ENCODE measurements around the gene C19orf44. TPM values are rescaled to one million over a fixed set of nuclear protein-coding genes. Genes with fewer than 3 reads are reported as not detected.
A peak's percentile ranks its signal among the peaks of the same experiment; 100 is the strongest.
"Not testable (repeated sequence)": the region's sequence is repeated elsewhere in the genome, so short reads cannot be mapped to it uniquely, and the experiment has no call there.

C19orf44 gene
- total RNA-seq, 3 donors from 2014 or later (not counting 1 experiment from before 2014, with no cell fraction given) = 1.2 to 2.8 (median 1.4) TPM

GRCh38 chr19:16463341-16463990 lies 32.7 kb upstream of the C19orf44 start:
- peak overlapping the region; percentile 81 for H3K4me3 Mint-ChIP-seq
- Histone ChIP-seq H3K4me1 (ENCODE audit: control insufficient read depth, insufficient read depth, low read length) (peaks cover 51% of the 10 kb centered on the region), H3K9me3 (ENCODE audit: control insufficient read depth, insufficient read depth, low read length) (no peaks in the 10 kb centered on the region), H3K4me3 (ENCODE audit: low read length) (no peak overlapping the region), H3K36me3 (ENCODE audit: control insufficient read depth, insufficient read depth, low read length) (no peaks in the 10 kb centered on the region), H3K27me3 (ENCODE audit: control insufficient read depth, insufficient read depth, low read length) (no peaks in the 10 kb centered on the region), H3K27ac (ENCODE audit: low read length) (no peak overlapping the region)
- peaks cover 68 to 81% of the 10 kb centered on the region in 2 donors for H3K4me1 Mint-ChIP-seq
- no peaks in the 10 kb centered on the region for H3K36me3 Mint-ChIP-seq
- no peak for TF ChIP-seq CTCF (IDR thresholded peaks at IDR 0.05)
- H3K27ac Mint-ChIP-seq = peak overlapping the region; percentile 77
- DNase-seq (no peak), ATAC-seq (no peak)
- no peaks in the 10 kb centered on the region for H3K27me3 Mint-ChIP-seq (ENCODE audit: low read depth in 2 of 2)
- WGBS (ENCODE audit: insufficient coverage) = 93% methylated on average over 6 of the region's 6 CpGs
- intact Hi-C loops (cut with micrococcal nuclease) = no loop called here
- no peaks in the 10 kb centered on the region for H3K9me3 Mint-ChIP-seq

GRCh38 chr19:16463991-16464575 lies 32.1 kb upstream of the C19orf44 start:
- Mint-ChIP-seq H3K36me3 (no peaks in the 10 kb centered on the region), H3K4me1 (peaks cover 69 to 81% of the 10 kb centered on the region in 2 donors), H3K9me3 (no peaks in the 10 kb centered on the region), H3K27me3 (ENCODE audit: low read depth in 2 of 2) (no peaks in the 10 kb centered on the region), H3K4me3 (no peak overlapping the region), H3K27ac (peak overlapping the region; percentile 69 to 77)
- ATAC-seq = no peak
- Histone ChIP-seq H3K9me3 (ENCODE audit: control insufficient read depth, insufficient read depth, low read length) (no peaks in the 10 kb centered on the region), H3K27me3 (ENCODE audit: control insufficient read depth, insufficient read depth, low read length) (no peaks in the 10 kb centered on the region), H3K36me3 (ENCODE audit: control insufficient read depth, insufficient read depth, low read length) (no peaks in the 10 kb centered on the region), H3K4me3 (ENCODE audit: low read length) (no peak overlapping the region), H3K4me1 (ENCODE audit: control insufficient read depth, insufficient read depth, low read length) (peaks cover 45% of the 10 kb centered on the region), H3K27ac (ENCODE audit: low read length) (no peak overlapping the region)
- 85% methylated on average over 12 of the region's 12 CpGs for WGBS (ENCODE audit: insufficient coverage)
- no peak for TF ChIP-seq CTCF (IDR thresholded peaks at IDR 0.05)
- intact Hi-C loops (cut with micrococcal nuclease) = no loop called here
- DNase-seq = no peak

- Mint-ChIP-seq H3K27ac (peak overlapping the region; percentile 57 to 77), H3K4me1 (peaks cover 70 to 82% of the 10 kb centered on the region in 2 donors), H3K4me3 (no peak overlapping the region), H3K9me3 (no peaks in the 10 kb centered on the region), H3K36me3 (no peaks in the 10 kb centered on the region), H3K27me3 (ENCODE audit: low read depth in 2 of 2) (no peaks in the 10 kb centered on the region)
- no peak overlapping the region for H3K27ac ChIP-seq (ENCODE audit: low read length)
- intact Hi-C loops (cut with micrococcal nuclease) = no loop called here
- no peak for DNase-seq
- WGBS (ENCODE audit: insufficient coverage) = 95% methylated on average over 5 of the region's 5 CpGs
- no peaks in the 10 kb centered on the region for H3K36me3 ChIP-seq (ENCODE audit: control insufficient read depth, insufficient read depth, low read length)
- no peaks in the 10 kb centered on the region for H3K9me3 ChIP-seq (ENCODE audit: control insufficient read depth, insufficient read depth, low read length)
- H3K4me3 ChIP-seq (ENCODE audit: low read length) = no peak overlapping the region
- TF ChIP-seq CTCF (IDR thresholded peaks at IDR 0.05) = no peak
- no peaks in the 10 kb centered on the region for H3K27me3 ChIP-seq (ENCODE audit: control insufficient read depth, insufficient read depth, low read length)
- H3K4me1 ChIP-seq (ENCODE audit: control insufficient read depth, insufficient read depth, low read length) = peaks cover 49% of the 10 kb centered on the region
- no peak for ATAC-seq
Measured at GRCh38 chr19:16465239-16465638, 31.0 kb upstream of the C19orf44 start.

- WGBS (ENCODE audit: insufficient coverage) = 92% methylated on average over 12 of the region's 12 CpGs
- H3K9me3 Mint-ChIP-seq; H3K27me3 Mint-ChIP-seq (ENCODE audit: low read depth in 2 of 2); ATAC-seq; H3K4me3 ChIP-seq (ENCODE audit: low read length); DNase-seq; intact Hi-C loops (cut with micrococcal nuclease); H3K9me3 ChIP-seq (ENCODE audit: control insufficient read depth, insufficient read depth, low read length); H3K27ac ChIP-seq (ENCODE audit: low read length); H3K36me3 ChIP-seq (ENCODE audit: control insufficient read depth, insufficient read depth, low read length); H3K27me3 ChIP-seq (ENCODE audit: control insufficient read depth, insufficient read depth, low read length); H3K4me3 Mint-ChIP-seq; H3K36me3 Mint-ChIP-seq: not testable (repeated sequence)
- peaks cover 52% of the 10 kb centered on the region for H3K4me1 ChIP-seq (ENCODE audit: control insufficient read depth, insufficient read depth, low read length)
- Mint-ChIP-seq H3K27ac (peak overlapping the region; percentile 46 to 57), H3K4me1 (peaks cover 71 to 83% of the 10 kb centered on the region in 2 donors)
Measured at GRCh38 chr19:16466802-16467427, 29.3 kb upstream of the C19orf44 start.
